ENCODE results near the gene CPVL. TPM values are rescaled to one million over a fixed set of nuclear protein-coding genes. Genes with fewer than 3 reads are reported as not detected.

Gene CPVL
- total RNA-seq, 4 donors from 2014 or later: 3.1 to 17.5 (median 11.5) TPM

DNA sequence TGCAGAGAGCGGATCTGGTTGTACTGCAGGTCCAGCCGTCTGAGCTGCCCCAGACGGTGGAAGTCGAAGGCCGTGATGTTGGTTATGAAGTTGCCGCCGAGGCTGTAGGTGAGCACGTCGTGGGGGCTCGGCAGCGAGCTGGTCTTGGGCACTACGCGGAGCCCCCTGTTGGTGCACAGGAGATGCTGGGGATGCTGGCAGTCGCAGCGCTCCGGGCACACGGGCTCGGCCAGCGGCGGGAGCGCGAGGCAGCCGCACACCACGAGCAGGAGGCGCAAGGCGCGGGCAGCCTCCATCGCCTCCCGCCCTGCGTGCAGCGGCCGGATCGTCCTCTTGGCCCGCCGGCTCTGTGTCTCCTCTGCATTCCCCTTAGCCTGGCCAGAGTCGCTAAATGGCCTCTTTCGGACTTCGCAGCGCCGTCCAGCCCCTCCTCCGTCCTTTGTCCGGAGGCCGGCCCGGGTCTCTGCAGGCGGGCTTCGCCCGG is 188.5 kb downstream of the CPVL start:
- Histone ChIP-seq H3K9me3 (no peaks in the 10 kb centered on the region), H3K36me3 (no peaks in the 10 kb centered on the region), H3K4me1 (peaks cover 0 to 36% (median 14%) of the 10 kb centered on the region in 4 donors), H3K4me3 (peak overlapping the region; percentile 22 to 61 (median 52)), H3K27me3 (peaks cover 0 to 44% of the 10 kb centered on the region in 2 donors), H3K27ac (peak overlapping the region in 1 of 4 donors; percentile 16)
- 0 to 1% methylated on average over 9 to 25 of the region's 47 CpGs for WGBS, 2 donors
- DNase-seq (ENCODE audit: low spot score in 2 of 2): no peak
- TF ChIP-seq, protein P1, sequence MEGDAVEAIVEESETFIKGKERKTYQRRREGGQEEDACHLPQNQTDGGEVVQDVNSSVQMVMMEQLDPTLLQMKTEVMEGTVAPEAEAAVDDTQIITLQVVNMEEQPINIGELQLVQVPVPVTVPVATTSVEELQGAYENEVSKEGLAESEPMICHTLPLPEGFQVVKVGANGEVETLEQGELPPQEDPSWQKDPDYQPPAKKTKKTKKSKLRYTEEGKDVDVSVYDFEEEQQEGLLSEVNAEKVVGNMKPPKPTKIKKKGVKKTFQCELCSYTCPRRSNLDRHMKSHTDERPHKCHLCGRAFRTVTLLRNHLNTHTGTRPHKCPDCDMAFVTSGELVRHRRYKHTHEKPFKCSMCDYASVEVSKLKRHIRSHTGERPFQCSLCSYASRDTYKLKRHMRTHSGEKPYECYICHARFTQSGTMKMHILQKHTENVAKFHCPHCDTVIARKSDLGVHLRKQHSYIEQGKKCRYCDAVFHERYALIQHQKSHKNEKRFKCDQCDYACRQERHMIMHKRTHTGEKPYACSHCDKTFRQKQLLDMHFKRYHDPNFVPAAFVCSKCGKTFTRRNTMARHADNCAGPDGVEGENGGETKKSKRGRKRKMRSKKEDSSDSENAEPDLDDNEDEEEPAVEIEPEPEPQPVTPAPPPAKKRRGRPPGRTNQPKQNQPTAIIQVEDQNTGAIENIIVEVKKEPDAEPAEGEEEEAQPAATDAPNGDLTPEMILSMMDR (IDR thresholded peaks at IDR 0.05): no peak
- TF ChIP-seq EP300 (IDR thresholded peaks at IDR 0.05): no peak
- no peak for TF ChIP-seq POLR2A (IDR thresholded peaks at IDR 0.05)

DNA sequence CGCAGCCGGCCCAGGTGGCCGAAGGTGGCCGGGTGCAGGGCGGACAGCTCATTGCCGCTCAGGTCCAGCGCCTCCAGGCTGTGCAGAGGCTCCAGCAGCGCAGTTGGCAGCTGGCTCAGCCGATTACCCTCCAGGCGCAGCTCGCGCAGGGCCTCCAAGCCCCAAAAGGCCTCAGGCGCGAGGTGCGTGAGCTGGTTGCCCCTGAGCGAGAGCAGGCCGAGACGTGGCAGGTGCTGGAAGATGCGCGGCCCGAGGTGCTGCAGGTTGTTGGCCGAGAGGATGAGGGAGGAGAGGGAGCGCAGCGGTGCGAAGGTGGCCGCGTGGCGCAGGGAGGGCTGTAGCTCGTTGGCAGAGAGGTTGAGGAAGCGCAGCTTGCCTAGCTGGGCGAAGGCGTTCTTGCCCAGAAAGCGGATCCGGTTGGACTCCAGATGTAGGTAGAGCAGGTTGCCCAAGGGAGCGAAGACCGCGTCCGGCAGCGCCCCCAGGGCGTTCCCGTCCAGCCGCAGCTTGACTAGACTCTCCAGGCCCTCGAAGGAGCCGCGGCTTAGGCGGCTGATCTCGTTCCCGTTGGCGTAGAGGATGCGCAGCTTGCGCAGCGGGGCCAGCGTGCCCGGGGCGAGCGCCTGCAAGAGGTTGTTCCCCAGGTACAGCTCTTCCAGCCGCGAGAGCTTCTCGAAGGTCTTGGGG is 189.1 kb downstream of the CPVL start:
- no peak for TF ChIP-seq POLR2A (IDR thresholded peaks at IDR 0.05)
- no peak for TF ChIP-seq EP300 (IDR thresholded peaks at IDR 0.05)
- TF ChIP-seq, protein P1 (IDR thresholded peaks at IDR 0.05): no peak
- no peaks in the 10 kb centered on the region for H3K9me3 ChIP-seq
- 3 to 11% methylated on average over 38 to 49 of the region's 59 CpGs for WGBS, 2 donors
- H3K4me1 ChIP-seq: peaks cover 0 to 36% (median 14%) of the 10 kb centered on the region in 4 donors
- peak overlapping the region in 1 of 4 donors; percentile 1 for H3K27ac ChIP-seq
- H3K4me3 ChIP-seq: peak overlapping the region; percentile 24 to 56 (median 46)
- no peak for DNase-seq (ENCODE audit: low spot score in 2 of 2)
- no peaks in the 10 kb centered on the region for H3K36me3 ChIP-seq
- H3K27me3 ChIP-seq: peaks cover 0 to 44% of the 10 kb centered on the region in 2 donors

DNA sequence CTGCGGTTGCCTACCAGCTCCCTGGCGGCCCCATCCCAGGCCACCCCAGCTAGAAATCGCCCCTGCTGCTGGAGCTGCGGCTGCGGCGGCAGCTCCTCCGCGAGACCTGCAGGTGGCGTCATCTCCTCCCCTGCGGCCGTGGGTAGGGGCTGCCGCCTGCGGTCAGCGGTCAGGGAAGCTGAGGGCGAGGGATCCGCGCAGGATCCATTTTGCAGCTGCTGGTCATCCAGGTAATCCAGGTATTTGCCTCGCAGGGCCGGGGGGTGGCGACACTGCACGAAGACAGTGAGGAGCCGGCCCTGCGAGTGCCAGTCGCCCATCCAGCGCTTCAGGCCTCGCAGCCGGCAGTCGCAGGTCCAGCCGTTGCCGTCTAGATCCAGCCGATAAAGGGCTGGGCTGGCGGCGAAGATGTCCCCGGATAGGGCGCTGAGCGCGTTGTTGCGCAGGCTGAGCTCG is 189.7 kb downstream of the CPVL start:
- peaks cover 0 to 44% of the 10 kb centered on the region in 2 donors for H3K27me3 ChIP-seq
- 1 to 2% methylated on average over 12 to 15 of the region's 39 CpGs for WGBS, 2 donors
- peak; percentile 16 to 18 for DNase-seq (ENCODE audit: low spot score in 2 of 2)
- H3K36me3 ChIP-seq: no peaks in the 10 kb centered on the region
- TF ChIP-seq POLR2A (IDR thresholded peaks at IDR 0.05) (no peak), EP300 (IDR thresholded peaks at IDR 0.05) (no peak)
- TF ChIP-seq, protein P1 (IDR thresholded peaks at IDR 0.05): peak in 4 of 5 experiments; percentile 16 to 43 (median 35)
- peaks cover 0 to 36% (median 14%) of the 10 kb centered on the region in 4 donors for H3K4me1 ChIP-seq
- peak overlapping the region in 2 of 4 donors; percentile 1 to 27 for H3K27ac ChIP-seq
- H3K9me3 ChIP-seq: no peaks in the 10 kb centered on the region
- H3K4me3 ChIP-seq: peak overlapping the region; percentile 24 to 56 (median 46)

DNA sequence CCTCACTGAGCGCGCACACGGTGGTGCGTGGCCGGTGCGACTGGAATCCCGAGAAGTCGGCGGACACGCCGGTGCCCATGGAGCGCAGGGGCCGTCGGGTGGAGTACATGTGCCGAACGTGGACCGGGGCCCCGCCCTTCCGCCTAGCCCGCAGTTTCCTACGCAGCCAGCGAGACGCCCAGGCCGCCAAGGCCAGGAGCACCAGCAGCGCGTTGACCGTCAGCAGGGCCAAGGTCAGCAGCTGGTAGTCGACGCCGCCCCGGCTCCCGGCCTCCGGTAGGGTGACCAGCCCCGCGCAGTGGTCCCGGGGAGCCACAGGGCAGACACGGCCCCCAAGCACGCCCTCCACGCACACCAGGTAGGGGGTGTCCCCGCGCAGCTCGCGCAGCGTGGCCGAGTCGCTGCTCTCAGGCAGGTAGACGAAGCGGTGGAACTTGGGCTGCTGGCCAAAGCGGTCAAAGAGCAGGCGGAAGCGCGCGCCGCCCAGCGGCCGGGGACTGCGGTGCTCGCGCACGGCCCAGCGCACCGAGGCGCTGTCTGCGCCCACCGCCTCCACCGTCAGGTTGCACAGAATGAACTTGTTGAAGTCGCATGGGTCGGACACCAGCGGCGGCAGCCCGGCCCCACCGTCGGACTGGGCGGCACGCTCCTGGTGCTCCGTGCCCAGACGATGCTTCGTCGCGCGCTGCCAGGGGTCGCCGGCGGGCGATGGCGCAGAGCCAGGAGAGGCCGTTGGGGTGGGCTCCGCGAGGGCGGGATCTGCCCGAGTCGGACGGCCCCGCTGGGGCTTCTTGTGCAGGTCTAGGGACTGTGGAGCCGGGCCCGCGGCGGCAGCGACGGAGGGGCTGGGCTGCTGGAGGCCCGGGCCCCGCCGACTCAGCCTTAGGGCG is 190.4 kb downstream of the CPVL start:
- peaks cover 0 to 36% (median 14%) of the 10 kb centered on the region in 4 donors for H3K4me1 ChIP-seq
- peaks cover 0 to 44% of the 10 kb centered on the region in 2 donors for H3K27me3 ChIP-seq
- no peaks in the 10 kb centered on the region for H3K36me3 ChIP-seq
- peak; percentile 35 to 51 for DNase-seq (ENCODE audit: low spot score in 2 of 2)
- H3K9me3 ChIP-seq: no peaks in the 10 kb centered on the region
- TF ChIP-seq, protein P1 (IDR thresholded peaks at IDR 0.05): peak; percentile 32 to 74 (median 48)
- peak in 1 of 2 donors; percentile 30 for TF ChIP-seq EP300 (IDR thresholded peaks at IDR 0.05)
- TF ChIP-seq POLR2A (IDR thresholded peaks at IDR 0.05): no peak
- WGBS, 2 donors: 4 to 10% methylated on average over 23 to 44 of the region's 104 CpGs
- H3K4me3 ChIP-seq: peak overlapping the region; percentile 24 to 56 (median 46)
- H3K27ac ChIP-seq: peak overlapping the region in 3 of 4 donors; percentile 27 to 37 (median 31)

Data from tibial nerve (tissue), 4 donors.